GM12878 (cell line): Measurements from ENCODE around the gene NF1. TPM values are rescaled to one million over a fixed set of nuclear protein-coding genes. Genes with fewer than 3 reads are reported as not detected.

Source experiments
- ATAC-seq: fragments of 200-7000 bp; cut with Tn5 transposase; 3 replicates; pipeline ENCODE4 v1.9.1; 2020; ENCODE audit warnings: mild to moderate bottlenecking, moderate library complexity
- BruUV-seq: library from RNA; stranded (reverse); fragments of 400-500 nt; replicated peaks from 2 replicates; lab custom pipeline; 2021; lab: Mats Ljungman, UMichigan
- CTCF ChIA-PET: fragments of 300-600 bp; sonication (Branson Sonifier 250); formaldehyde crosslinking; extraction: SDS; loops from one replicate; lab custom pipeline; 2021; ENCODE audit warnings: inconsistent platforms; lab: Yijun Ruan, JAX
- POLR2A ChIA-PET: fragments of 350-600 bp; formaldehyde crosslinking; extraction: SDS; loops from one replicate; lab custom pipeline; 2021; ENCODE audit warnings: inconsistent platforms; lab: Charles Lee
- RAD21 ChIA-PET: fragments of 300-600 bp; sonication (Branson Sonifier 250); formaldehyde crosslinking; loops from one replicate; lab custom pipeline; 2023; ENCODE audit warnings: antibody characterized with exemption; ENCODE audit not compliant: unreplicated experiment; lab: Charles Lee
- SMC1A ChIA-PET: fragments of 300-600 bp; sonication (Branson Sonifier 250); formaldehyde crosslinking; loops from one replicate; lab custom pipeline; 2023; ENCODE audit not compliant: unreplicated experiment, uncharacterized antibody; lab: Charles Lee
- DNase-seq: peaks from one replicate; pipeline ENCODE4 v3.0.0-alpha.2; 2011; ENCODE audit warnings: low read depth, low spot score
- FAIRE-seq: peaks from 3 replicates; lab custom pipeline; 2011; peaks lifted over from hg19 to GRCh38; lab: Jason Lieb, UNC
- H2AFZ ChIP-seq: 2 replicates; pipeline ENCODE4 v1.6.0; 2011; ENCODE audit warnings: low read depth, low read length, control low read depth; ENCODE audit not compliant: control insufficient read depth
- H3K27ac ChIP-seq: 2 replicates; pipeline ENCODE4 v1.5.1; 2011; ENCODE audit warnings: control low read depth; ENCODE audit not compliant: control insufficient read depth, insufficient read depth
- H3K27me3 ChIP-seq, 2 experiments: replicated peaks in 1 of 2; 2 replicates each; pipeline versions ENCODE4 v1.6.0 to v1.6.1; 2011; ENCODE audit warnings: low read length in 1 of 2; ENCODE audit not compliant: control insufficient read depth in 2 of 2, insufficient read depth in 2 of 2
- H3K36me3 ChIP-seq, 2 experiments: 2 replicates each; pipeline ENCODE4 v1.5.1; 2011; ENCODE audit warnings: low read length in 1 of 2; ENCODE audit not compliant: control insufficient read depth in 2 of 2, insufficient read depth in 2 of 2
- H3K4me1 ChIP-seq: 2 replicates; pipeline ENCODE4 v1.6.1; 2011; ENCODE audit warnings: mild to moderate bottlenecking, low read length, moderate library complexity, mixed read lengths; ENCODE audit not compliant: control insufficient read depth, insufficient read depth
- H3K4me2 ChIP-seq: 2 replicates; pipeline ENCODE4 v1.6.0; 2011; ENCODE audit warnings: control low read depth; ENCODE audit not compliant: control insufficient read depth, insufficient read depth
- H3K4me3 ChIP-seq: fragments of 200-600 bp; sonication (generic); 2 replicates; pipeline ENCODE4 v1.5.1; 2016
- H3K79me2 ChIP-seq: 2 replicates; pipeline ENCODE4 v1.6.0; 2011; ENCODE audit warnings: low read length; ENCODE audit not compliant: control insufficient read depth, insufficient read depth
- H3K9ac ChIP-seq: 2 replicates; pipeline ENCODE4 v1.8.0; 2011; ENCODE audit warnings: low read length, control low read depth, mixed read lengths; ENCODE audit not compliant: control insufficient read depth, insufficient read depth
- H3K9me3 ChIP-seq: replicated peaks from 3 replicates; pipeline ENCODE4 v1.5.1; 2011; ENCODE audit warnings: mild to moderate bottlenecking, low read length; ENCODE audit not compliant: control insufficient read depth, insufficient read depth
- H4K20me1 ChIP-seq: 2 replicates; pipeline ENCODE4 v1.6.0; 2011; ENCODE audit not compliant: control insufficient read depth, insufficient read depth
- BCLAF1 ChIP-seq: fragments of 450-650 bp; IDR thresholded peaks from 2 replicates; pipeline ENCODE4 v1.6.1; 2017; ENCODE audit warnings: antibody characterized with exemption, mild to moderate bottlenecking, moderate library complexity
- CHD4 ChIP-seq: fragments of 200-600 bp; sonication (generic); IDR thresholded peaks from 2 replicates; pipeline ENCODE4 v1.6.1; 2016; ENCODE audit warnings: mild to moderate bottlenecking
- CREB1 ChIP-seq: IDR thresholded peaks from 2 replicates; pipeline ENCODE4 v1.6.1; 2012; ENCODE audit warnings: low read depth, mild to moderate bottlenecking, inconsistent platforms
- CUX1 ChIP-seq: IDR thresholded peaks from 2 replicates; pipeline ENCODE4 v1.6.1; 2012; ENCODE audit warnings: improper control_type of control experiment, low read depth, low read length; ENCODE audit not compliant: insufficient replicate concordance
- EED ChIP-seq: sonication (generic); IDR thresholded peaks from 2 replicates; pipeline ENCODE4 v1.6.1; 2016; ENCODE audit warnings: antibody characterized with exemption, low read depth
- GATAD2B ChIP-seq: fragments of 450-650 bp; conservative IDR thresholded peaks from 2 replicates; pipeline ENCODE4 v1.6.1; 2017; ENCODE audit warnings: low read depth, mild to moderate bottlenecking, moderate library complexity
- HDAC6 ChIP-seq: fragments of 200-600 bp; sonication (generic); IDR thresholded peaks from one replicate; pipeline ENCODE4 v1.8.0; 2017; ENCODE audit warnings: antibody characterized with exemption; ENCODE audit not compliant: unreplicated experiment
- IKZF2 ChIP-seq, 2 experiments: fragments of 450-650 bp; IDR thresholded peaks; 2 replicates each; pipeline ENCODE4 v1.6.1; 2017; ENCODE audit warnings: mild to moderate bottlenecking in 2 of 2, moderate library complexity in 2 of 2
- IRF4 ChIP-seq: IDR thresholded peaks from 2 replicates; pipeline ENCODE4 v1.6.1; 2011; ENCODE audit warnings: low read depth, low read length
- LARP7 ChIP-seq: fragments of 450-650 bp; IDR thresholded peaks from 2 replicates; pipeline ENCODE4 v1.6.1; 2017; ENCODE audit warnings: mild to moderate bottlenecking
- NRF1 ChIP-seq: conservative IDR thresholded peaks from 2 replicates; pipeline ENCODE4 v1.6.1; 2011; ENCODE audit warnings: mild to moderate bottlenecking, low read depth, low read length, improper control_type of control experiment
- SMARCA5 ChIP-seq: fragments of 450-650 bp; IDR thresholded peaks from 2 replicates; pipeline ENCODE4 v1.6.1; 2017; ENCODE audit warnings: mild to moderate bottlenecking
- SUPT20H ChIP-seq: IDR thresholded peaks from 2 replicates; pipeline ENCODE4 v1.6.1; 2011; ENCODE audit warnings: low read depth, mild to moderate bottlenecking, low read length, moderate library complexity, borderline replicate concordance; ENCODE audit not compliant: control insufficient read depth
- WGBS: methylation state at CpG from one replicate; pipeline ENCODE4 v1.1.6; 2016; ENCODE audit warnings: low lambda C conversion rate; ENCODE audit not compliant: insufficient replicate concordance, insufficient coverage; ENCODE audit errors: missing lambda C conversion rate; 5-methylcytosine and 5-hydroxymethylcytosine counted together
- in situ Hi-C: fragments of 300-500 bp; cut with MboI; formaldehyde crosslinking; loops from 9 replicates; pipeline ENCODE4 v1.14.3; 2018; ENCODE audit warnings: mixed read lengths
- intact Hi-C: fragments of 100-400 bp; cut with micrococcal nuclease; formaldehyde crosslinking; loops from one replicate; pipeline ENCODE4 v1.14.2; 2022; ENCODE audit not compliant: unreplicated experiment
- polyA plus RNA-seq, 11 experiments: library from polyadenylated mRNA; depleted of rRNA in 4 of 11; unstranded in 6 of 11; stranded (reverse) in 5 of 11; fragments of >200 nt; fragmentation: Nextera tagmentation in 4 of 11; fragmentation: Illumina TruSeq in 1 of 11; extraction: Ambion mirVana in 4 of 11; extraction: Trizol in 1 of 11; gene quantifications; 1 replicate in 1 of 11; 2 replicates in 10 of 11; pipeline versions ENCODE4 v1.2.1 to v1.2.3, GENCODE V29; 2011 to 2016; ENCODE audit warnings: inconsistent platforms in 2 of 11, missing spikeins in 2 of 11, low read depth in 1 of 11
- total RNA-seq, 4 experiments: library from RNA; depleted of rRNA in 3 of 4; stranded (reverse); fragments of >200 nt in 3 of 4; fragmentation: Illumina TruSeq in 1 of 4; extraction: Trizol in 1 of 4; gene quantifications; 2 replicates each; pipeline versions ENCODE4 v1.2.1 to v1.2.3, GENCODE V29; 2013 to 2021

Gene NF1
- total and polyA plus RNA-seq, 10 of the 15 experiments (the other 5 are each of a cell fraction or from before 2014, with no cell fraction given): 2.5 to 31.8 (median 16.6) TPM

- Histone ChIP-seq H3K4me1 (no peaks in the 10 kb centered on the region), H3K9ac (no peak overlapping the region), H3K27me3 (peaks cover 12% of the 10 kb centered on the region in 2 experiments), H4K20me1 (no peaks in the 10 kb centered on the region; the same call in 1 of the 2 replicates), H3K4me3 (no peak overlapping the region), H2AFZ (no peak overlapping the region), H3K36me3 (no peaks in the 10 kb centered on the region), H3K9me3 (no peaks in the 10 kb centered on the region), H3K79me2 (no peaks in the 10 kb centered on the region), H3K27ac (no peak overlapping the region), H3K4me2 (no peak overlapping the region)
- POLR2A ChIA-PET: no interaction called here
- no peak for ATAC-seq
- DNase-seq: no peak
- in situ Hi-C loops (loop anchor here (5.0 kb wide), 1 partner anchor 137 kb away; no protein-coding TSS in a partner anchor), intact Hi-C loops (loop anchor here (1.0 to 5.0 kb wide), 3 partner anchors 47 to 452 kb away; no protein-coding TSS in a partner anchor)
- no peak for FAIRE-seq
- CTCF ChIA-PET: interaction anchor here (0.6 to 2.1 kb wide), 22 partner anchors 11 to 511 kb away, joined by 3 to 13 read pairs (median 4); partner anchors contain the start of gene UTP6
- RAD21 ChIA-PET: interaction anchor here (0.6 to 1.6 kb wide), 4 partner anchors 15 to 135 kb away, joined by 4 to 6 read pairs (median 4); no protein-coding TSS in a partner anchor
- SMC1A ChIA-PET: interaction anchor here (0.7 to 1.2 kb wide), 7 partner anchors 17 to 494 kb away, joined by 3 to 4 read pairs (median 3); no protein-coding TSS in a partner anchor
- no TSS peak for BruUV-seq
- WGBS: 63% methylated on average over 22 of the region's 22 CpGs
- TF ChIP-seq EED: no peak
- no peak for TF ChIP-seq CHD4
- no peak for TF ChIP-seq CUX1
- no peak for TF ChIP-seq IKZF2 (IDR thresholded peaks at IDR 0.05)
- no peak for TF ChIP-seq SMARCA5
- TF ChIP-seq HDAC6: no peak
- TF ChIP-seq NRF1: no peak
- TF ChIP-seq LARP7: no peak
- no peak for TF ChIP-seq GATAD2B
- TF ChIP-seq CREB1: no peak
- no peak for TF ChIP-seq BCLAF1
- no peak for TF ChIP-seq IRF4
- TF ChIP-seq SUPT20H: no peak
Observed at GRCh38 chr17:31389657-31390381, 295.0 kb downstream of the NF1 start.
